HG03097 (cell line): Measurements from ENCODE around the gene ARHGEF17.

Source experiments
- ATAC-seq: cut with Tn5 transposase; IDR thresholded peaks from one replicate; pipeline ENCODE4 v1.9.1; 2021; ENCODE audit not compliant: unreplicated experiment, low FRiP score

ARHGEF17 gene

GRCh38 chr11:73325036-73325981, 17.2 kb downstream of the ARHGEF17 start:
- peak; percentile 58 for ATAC-seq

GRCh38 chr11:73326929-73327811, 19.1 kb downstream of the ARHGEF17 start:
- ATAC-seq = no peak

- ATAC-seq = no peak
Measured at GRCh38 chr11:73327812-73328364, 19.8 kb downstream of the ARHGEF17 start.

DNA sequence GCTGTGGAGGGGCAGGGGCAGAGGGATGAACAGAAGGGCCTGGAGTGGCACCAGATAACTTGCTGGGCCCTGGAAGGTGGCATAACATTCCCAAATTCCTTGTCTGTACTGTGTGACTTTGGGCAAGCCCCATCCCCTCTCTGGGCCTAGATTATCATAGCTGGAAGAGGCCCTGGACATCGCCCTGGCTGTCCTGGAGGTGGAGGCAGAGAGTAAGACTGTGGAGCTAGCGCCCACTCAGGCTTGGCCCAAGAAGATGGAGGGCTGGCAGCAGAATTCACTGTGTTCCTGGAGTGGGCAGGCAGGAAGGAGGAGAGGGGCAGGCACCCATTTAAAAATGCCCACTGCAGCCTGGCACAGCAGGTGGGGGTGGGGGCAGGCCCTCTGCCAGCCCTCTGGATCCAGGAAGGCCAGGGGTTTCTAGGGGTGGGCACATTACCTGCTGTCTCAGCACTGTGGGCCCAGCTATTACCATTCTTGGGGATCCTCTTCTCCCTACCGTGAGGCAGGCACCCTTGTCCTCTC, 22.6 kb downstream of the ARHGEF17 start:
- ATAC-seq = no peak

DNA sequence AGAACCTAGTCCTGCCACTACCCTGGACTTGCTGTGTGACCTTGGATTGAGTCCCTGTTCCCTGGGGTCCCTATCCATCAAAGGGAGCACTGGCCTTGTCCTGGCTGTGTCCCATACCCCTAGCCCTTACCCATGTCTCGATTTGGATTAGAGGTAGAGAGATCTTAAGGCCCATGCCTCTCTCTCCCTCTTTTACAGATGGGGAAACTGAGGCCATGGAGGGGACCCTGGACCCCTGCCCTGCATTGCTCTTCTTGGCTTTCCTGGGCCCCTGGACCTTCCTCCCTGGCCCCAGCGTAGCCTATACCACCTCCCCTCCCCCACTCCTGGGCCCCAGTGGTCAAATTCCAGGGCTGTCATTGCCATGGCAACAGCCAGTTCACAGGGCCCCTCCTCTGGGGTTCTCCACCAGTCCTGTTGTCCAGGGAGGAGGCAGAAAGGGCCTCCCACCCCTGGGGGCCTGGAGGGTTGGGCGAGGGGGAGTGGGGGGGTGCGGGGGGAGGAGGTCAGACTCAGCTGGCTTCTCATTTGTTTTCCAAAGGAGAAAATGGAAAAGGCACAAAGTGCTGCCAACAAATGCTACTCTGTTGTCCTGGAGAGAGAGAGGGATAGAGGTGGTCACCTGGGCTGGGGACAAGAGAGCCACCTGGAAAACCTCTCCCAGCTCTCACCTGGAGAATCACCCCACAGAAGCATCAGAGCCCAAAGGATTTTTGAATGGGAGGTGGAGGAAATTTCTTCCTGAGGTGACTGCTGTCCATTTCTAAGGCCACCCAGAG, 23.3 kb downstream of the ARHGEF17 start:
- no peak for ATAC-seq

- ATAC-seq = no peak
Measured at GRCh38 chr11:73333173-73333572, 25.1 kb downstream of the ARHGEF17 start.

DNA sequence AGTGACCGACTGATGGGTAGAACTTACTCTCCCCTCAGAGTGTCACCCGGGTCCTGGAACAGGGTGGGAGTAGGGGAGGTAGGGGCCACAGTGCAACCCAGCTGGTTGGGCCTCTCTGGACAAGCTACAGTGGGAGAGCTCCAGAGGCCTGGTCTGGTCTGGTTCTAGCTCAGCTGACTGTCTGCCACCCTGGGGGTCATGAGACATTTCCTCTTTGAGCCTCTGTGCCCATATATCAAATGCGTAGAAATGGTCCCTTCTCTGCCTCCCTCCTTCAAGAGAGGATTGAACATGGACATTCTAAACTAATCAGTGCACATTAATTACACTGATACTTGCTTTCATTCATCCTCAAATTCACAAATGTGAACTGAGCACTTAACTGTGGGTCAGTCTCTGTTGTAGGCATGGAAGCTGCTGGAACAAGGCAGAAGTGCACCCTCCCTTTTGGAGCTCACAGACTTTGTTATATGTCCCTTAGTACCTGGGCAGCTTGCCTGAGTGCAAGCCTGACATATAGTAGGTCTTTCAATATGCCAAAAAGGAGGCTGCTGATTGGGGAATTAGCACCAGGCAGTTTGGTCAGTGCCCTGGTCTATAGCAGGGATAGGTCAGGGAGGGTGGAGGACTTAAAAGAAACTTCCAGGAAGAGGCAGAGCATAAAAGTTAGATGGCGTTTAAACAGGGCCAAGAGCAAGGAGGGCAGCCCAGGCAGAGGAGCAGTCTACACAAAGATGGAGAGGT, 25.7 kb downstream of the ARHGEF17 start:
- ATAC-seq = no peak

DNA sequence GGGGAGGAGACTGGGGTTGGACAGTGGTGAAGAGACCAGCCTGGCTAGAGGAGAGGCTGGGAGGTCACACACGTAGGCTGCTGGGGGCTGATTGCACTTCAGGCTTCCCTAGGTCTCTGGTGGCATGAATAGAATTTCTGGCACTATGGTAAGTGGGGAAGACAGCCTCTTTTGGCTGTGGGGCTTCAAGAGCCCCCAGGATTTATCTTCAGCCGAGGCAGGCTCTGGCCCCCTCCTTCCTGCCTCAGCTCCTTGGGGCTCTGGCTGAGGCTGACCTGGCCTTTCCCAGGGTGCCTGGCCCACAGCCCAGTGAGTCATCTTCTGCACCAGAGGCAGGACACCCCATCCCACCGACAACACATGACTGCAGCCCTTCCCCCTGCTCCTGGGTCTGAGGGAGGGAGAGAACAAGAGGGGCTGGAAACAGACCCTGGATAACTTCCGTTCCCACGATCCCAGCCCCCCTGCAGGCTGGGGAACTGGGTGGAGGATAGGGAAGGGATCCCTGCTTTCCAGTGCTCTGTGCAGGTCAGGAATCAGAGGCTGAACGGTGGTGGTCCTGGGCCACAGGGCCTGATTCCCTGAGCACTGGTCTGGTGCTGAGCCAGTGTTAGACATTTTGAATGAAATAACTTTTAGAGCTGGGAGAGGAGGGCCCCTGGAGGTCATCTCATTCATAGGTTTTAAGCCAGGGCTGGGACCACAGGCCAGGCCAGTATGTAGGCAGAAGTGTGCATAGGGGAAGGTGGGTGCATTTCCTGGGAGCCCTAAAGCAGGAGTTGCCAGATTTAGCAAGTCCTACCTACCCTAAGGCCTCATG, 26.5 kb downstream of the ARHGEF17 start:
- no peak for ATAC-seq

GRCh38 chr11:73335204-73335923, 27.3 kb downstream of the ARHGEF17 start:
- no peak for ATAC-seq

- ATAC-seq = no peak
Measured at GRCh38 chr11:73337846-73338245, 29.8 kb downstream of the ARHGEF17 start.

GRCh38 chr11:73338279-73338678, 30.2 kb downstream of the ARHGEF17 start:
- ATAC-seq = no peak

GRCh38 chr11:73340164-73340563, 32.1 kb downstream of the ARHGEF17 start:
- ATAC-seq = no peak

GRCh38 chr11:73342633-73343032, 34.6 kb downstream of the ARHGEF17 start:
- ATAC-seq = no peak

GRCh38 chr11:73343076-73343873, 35.2 kb downstream of the ARHGEF17 start:
- no peak for ATAC-seq

- no peak for ATAC-seq
Measured at GRCh38 chr11:73344191-73344607, 36.1 kb downstream of the ARHGEF17 start.

DNA sequence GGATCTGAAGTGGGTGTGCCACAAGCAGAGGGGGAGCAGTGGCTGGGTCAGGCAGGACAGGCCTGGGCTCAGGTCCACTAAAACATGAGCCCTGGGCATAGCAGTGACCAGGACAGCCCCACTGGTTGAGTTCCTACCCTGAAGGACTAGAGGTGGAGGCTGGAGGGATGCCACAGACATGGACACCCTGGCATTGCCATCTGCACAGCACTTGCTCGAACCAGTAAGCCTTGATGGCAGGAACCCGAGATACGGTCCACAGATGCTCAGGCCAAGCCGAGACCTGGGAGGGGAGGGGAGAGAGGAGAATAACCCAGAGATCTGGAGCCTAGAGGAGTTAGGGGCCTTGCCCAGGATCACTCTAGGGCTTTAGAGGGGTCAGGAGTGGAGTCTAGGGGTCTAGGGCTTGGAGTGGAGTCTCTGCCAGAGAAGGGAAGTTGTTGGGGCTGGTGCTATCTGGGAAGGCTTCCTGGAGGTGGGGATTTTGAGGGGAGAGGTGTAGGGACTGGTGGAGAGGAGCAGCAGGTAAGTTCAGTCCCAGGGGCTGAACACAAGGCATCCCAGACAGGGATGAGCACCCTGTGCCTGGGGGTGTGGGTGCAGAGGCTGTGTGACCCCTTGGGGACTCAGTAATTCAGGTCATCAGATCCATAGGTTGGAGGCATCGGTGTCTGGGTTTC, 37.5 kb downstream of the ARHGEF17 start:
- ATAC-seq = no peak
